LNCaP clone FGC (cell line): ENCODE measurements around the gene LCLAT1.

Experiments
- DNase-seq: peaks from one replicate; pipeline ENCODE4 v3.0.0-alpha.2; 2011; ENCODE audit warnings: low read depth
- H3K4me3 ChIP-seq: 2 replicates; pipeline ENCODE4 v1.5.1; 2011; ENCODE audit warnings: mild to moderate bottlenecking, low read depth, low read length, control low read depth
- TF ChIP-seq, protein P1 (sequence below): IDR thresholded peaks from 2 replicates; pipeline ENCODE4 v1.5.1; 2012; ENCODE audit warnings: mild to moderate bottlenecking; ENCODE audit not compliant: control insufficient read depth, insufficient read depth; ENCODE audit errors: extremely low read depth

The LCLAT1 gene

DNA sequence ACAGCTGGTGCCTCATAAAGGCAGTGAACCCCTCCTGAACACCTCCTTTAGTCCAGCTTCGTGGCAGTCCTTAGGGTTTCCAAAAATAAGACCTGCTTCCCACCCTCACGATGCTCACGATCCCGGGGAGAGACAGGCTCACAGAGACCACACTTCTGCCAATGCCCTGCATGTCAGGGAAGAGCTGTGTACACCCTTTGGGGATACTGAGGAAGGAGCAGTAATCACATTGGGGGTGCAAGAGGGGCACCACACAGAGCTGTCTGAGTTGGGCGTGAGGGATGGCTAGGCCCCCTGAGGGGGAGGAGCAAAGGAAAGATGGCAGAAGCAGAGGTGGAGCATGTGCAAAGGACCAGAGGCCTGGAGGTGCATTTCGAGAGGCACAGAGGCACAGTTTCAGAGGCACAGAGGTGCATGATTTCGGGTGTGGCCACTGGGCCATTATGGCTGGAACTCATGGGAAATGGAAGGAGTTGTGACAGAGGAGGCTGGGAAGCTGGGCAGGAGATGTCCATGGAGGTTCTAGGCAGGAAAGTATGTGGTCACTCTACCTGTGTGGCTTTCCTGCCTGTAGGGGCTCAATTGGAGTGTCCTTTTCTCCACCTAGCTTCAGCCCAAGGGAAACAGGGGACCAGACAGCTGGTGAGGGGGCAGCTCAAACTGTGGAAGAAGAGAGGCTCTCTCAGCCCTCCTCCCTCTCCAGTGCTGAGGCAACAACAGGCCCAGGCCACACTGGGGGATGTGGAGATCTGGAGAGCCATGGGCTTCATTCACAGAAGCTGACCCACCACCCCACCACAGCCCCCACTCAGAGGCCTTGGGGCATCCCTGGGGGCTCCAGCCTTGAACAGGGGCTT, 244.3 kb downstream of the LCLAT1 start:
- H3K4me3 ChIP-seq = no peak overlapping the region
- DNase-seq = no peak
- TF ChIP-seq, protein P1, sequence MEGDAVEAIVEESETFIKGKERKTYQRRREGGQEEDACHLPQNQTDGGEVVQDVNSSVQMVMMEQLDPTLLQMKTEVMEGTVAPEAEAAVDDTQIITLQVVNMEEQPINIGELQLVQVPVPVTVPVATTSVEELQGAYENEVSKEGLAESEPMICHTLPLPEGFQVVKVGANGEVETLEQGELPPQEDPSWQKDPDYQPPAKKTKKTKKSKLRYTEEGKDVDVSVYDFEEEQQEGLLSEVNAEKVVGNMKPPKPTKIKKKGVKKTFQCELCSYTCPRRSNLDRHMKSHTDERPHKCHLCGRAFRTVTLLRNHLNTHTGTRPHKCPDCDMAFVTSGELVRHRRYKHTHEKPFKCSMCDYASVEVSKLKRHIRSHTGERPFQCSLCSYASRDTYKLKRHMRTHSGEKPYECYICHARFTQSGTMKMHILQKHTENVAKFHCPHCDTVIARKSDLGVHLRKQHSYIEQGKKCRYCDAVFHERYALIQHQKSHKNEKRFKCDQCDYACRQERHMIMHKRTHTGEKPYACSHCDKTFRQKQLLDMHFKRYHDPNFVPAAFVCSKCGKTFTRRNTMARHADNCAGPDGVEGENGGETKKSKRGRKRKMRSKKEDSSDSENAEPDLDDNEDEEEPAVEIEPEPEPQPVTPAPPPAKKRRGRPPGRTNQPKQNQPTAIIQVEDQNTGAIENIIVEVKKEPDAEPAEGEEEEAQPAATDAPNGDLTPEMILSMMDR = no peak

DNA sequence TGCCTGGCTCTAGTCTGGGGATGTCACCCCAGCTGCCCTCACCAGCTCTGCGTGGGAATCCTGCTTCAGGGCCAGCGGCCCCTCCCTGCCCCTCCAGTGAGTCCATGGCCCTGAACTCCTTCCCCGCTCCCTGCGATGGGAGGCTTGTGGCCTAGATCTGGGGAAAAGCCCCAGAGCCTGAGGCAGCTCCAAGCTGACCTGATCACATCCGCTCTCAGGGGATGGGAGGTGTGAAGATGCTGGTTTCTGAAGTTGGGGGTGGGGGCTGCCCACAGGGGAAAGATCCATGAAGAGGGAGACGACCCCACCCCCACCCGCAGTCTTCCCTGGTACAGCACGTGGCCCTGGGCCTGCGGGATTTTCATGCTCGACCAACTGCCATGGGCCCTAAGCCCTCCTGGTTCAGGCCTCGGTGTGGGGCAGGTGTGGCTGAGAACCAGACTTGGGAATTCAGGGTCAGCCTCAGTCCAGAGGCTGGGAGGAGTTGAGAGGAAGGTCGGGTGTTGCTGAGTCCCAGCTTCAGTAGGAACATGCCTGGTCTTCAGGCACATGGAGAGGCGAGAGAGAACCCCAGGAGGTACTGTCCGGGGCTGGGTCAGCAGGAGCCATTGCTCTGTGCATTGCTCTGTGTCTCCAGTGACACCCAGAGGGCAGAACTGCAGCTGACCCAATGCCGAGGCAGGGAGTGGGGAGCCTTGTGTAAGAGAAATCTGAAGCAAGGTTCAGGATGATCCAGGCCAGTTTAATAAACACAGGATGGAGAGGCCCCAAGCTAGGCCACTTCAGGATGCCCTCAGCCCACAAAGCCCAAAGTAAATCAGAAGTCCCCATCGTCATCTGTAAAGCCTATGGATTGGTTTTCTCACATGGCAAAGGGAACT, 245.1 kb downstream of the LCLAT1 start:
- no peak overlapping the region for H3K4me3 ChIP-seq
- DNase-seq = no peak
- TF ChIP-seq, protein P1 = peak; percentile 66

DNA sequence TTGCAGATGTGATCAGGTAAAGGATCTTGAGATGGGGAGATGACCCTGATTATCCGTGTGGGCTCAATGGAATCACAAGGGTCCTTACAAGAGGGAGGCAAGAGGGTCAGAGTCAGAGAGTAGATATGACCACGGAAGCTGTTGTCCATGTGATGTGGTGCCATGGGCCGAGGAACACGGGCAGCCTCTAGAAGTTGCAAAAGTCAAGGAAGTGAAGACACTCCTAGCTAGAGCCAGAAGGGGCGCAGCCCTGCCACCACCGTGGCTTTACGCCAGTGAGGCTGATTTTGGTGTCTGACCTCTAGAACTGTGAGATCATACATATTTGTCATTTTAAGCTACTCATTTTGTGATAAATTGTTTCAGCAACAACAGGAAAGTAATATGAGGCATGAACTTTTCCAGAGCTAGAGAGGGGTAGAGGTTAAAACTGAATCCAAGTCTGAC, 245.8 kb downstream of the LCLAT1 start:
- no peak for DNase-seq
- TF ChIP-seq, protein P1 = no peak

More for the DNA sequence above, 245.8 kb downstream of the LCLAT1 start:
- H3K4me3 ChIP-seq = no peak overlapping the region
